Transverse colon (tissue), 4 donors: ENCODE results near the gene CD1E. TPM values are rescaled to one million over a fixed set of nuclear protein-coding genes. Genes with fewer than 3 reads are reported as not detected.

Experiments
- DNase-seq: peaks from one replicate; pipeline ENCODE4 v3.0.0-alpha.2; 2019
- H3K27ac ChIP-seq, 4 donors: fragments of 200-600 bp; sonication (generic); 2 replicates each; pipeline ENCODE4 v1.5.1; 2016 to 2018; ENCODE audit warnings: inconsistent platforms in 4 of 4
- H3K27me3 ChIP-seq: fragments of 200-600 bp; sonication (generic); 2 replicates; pipeline ENCODE4 v1.5.1; 2017; ENCODE audit warnings: inconsistent platforms
- H3K36me3 ChIP-seq, 4 donors: fragments of 200-600 bp; sonication (generic); 2 replicates each; pipeline ENCODE4 v1.5.1; 2017 to 2019; ENCODE audit warnings: inconsistent platforms in 4 of 4
- H3K4me1 ChIP-seq, 4 donors: fragments of 200-600 bp; sonication (generic); 2 replicates each; pipeline ENCODE4 v1.5.1; 2017 to 2020; ENCODE audit warnings: inconsistent platforms in 4 of 4
- H3K4me3 ChIP-seq, 4 donors: fragments of 200-600 bp; sonication (generic); 1 replicate in 1 of 4; 2 replicates in 3 of 4; pipeline versions ENCODE4 v1.5.1 to v1.6.1; 2017 to 2019; ENCODE audit warnings: inconsistent platforms in 4 of 4
- H3K9me3 ChIP-seq, 2 donors: fragments of 200-600 bp; sonication (generic); 2 replicates each; pipeline ENCODE4 v1.5.1; 2017 to 2019; ENCODE audit warnings: inconsistent platforms in 2 of 2
- CTCF ChIP-seq, 5 experiments: fragments of 200-600 bp in 3 of 5; fragments of 450-650 bp in 2 of 5; sonication (generic) in 3 of 5; IDR thresholded peaks; 1 replicate in 2 of 5; 2 replicates in 3 of 5; pipeline ENCODE4 v1.5.1; 2016 to 2017; ENCODE audit warnings: antibody characterized with exemption in 5 of 5, inconsistent platforms in 3 of 5, mild to moderate bottlenecking in 2 of 5, moderate library complexity in 1 of 5
- EP300 ChIP-seq: sonication (generic); formaldehyde crosslinking; IDR thresholded peaks from one replicate; pipeline ENCODE4 v1.6.1; 2017; ENCODE audit warnings: antibody characterized with exemption, low read depth
- POLR2A ChIP-seq: fragments of 450-650 bp; IDR thresholded peaks from one replicate; pipeline ENCODE4 v1.6.1; 2016; ENCODE audit warnings: antibody characterized with exemption, mild to moderate bottlenecking, moderate library complexity
- POLR2AphosphoS5 ChIP-seq, 3 donors: sonication (generic); formaldehyde crosslinking; IDR thresholded peaks; one replicate each; pipeline ENCODE4 v1.6.1; 2016; ENCODE audit warnings: antibody characterized with exemption in 3 of 3
- WGBS, 2 donors: methylation state at CpG; one replicate each; pipeline ENCODE4 v1.1.5; 2018; ENCODE audit warnings: low coverage in 1 of 2; 5-methylcytosine and 5-hydroxymethylcytosine counted together
- in situ Hi-C, 4 donors: fragments of 200-750 bp; cut with MboI; loops; one replicate each; pipeline versions ENCODE4 v1.15.0 to v1.15.1; 2017; ENCODE audit warnings: low sequenced_read_pairs in 3 of 4, low pct_ligation_motif_present in 1 of 4, low pct_unique_long_range_greater_than_20kb in 1 of 4
- intact Hi-C: fragments of 100-400 bp; cut with DNase I; formaldehyde crosslinking; loops from one replicate; pipeline ENCODE4 v1.15.1; 2023; ENCODE audit warnings: low total_unique reads
- total RNA-seq, 4 donors: library from RNA; depleted of rRNA; stranded (reverse); fragments of >200 nt; gene quantifications; one replicate each; pipeline ENCODE4 v1.1.0, GENCODE V29; 2016

Gene CD1E
- total RNA-seq: not detected

- intact Hi-C loops: no loop called here
- no peak for TF ChIP-seq POLR2AphosphoS5 (IDR thresholded peaks at IDR 0.05)
- no peak for TF ChIP-seq CTCF (IDR thresholded peaks at IDR 0.05)
- TF ChIP-seq POLR2A: no peak
- TF ChIP-seq EP300: no peak
- 14 to 45% methylated on average over 4 to 6 of the region's 6 CpGs for WGBS, 2 donors
- Histone ChIP-seq H3K4me1 (no peaks in the 10 kb centered on the region), H3K27me3 (no peaks in the 10 kb centered on the region), H3K27ac (no peak within 1 kb of the TSS), H3K36me3 (no peaks in the 10 kb centered on the region), H3K9me3 (no peaks in the 10 kb centered on the region), H3K4me3 (no peak within 1 kb of the TSS)
- no peak for DNase-seq
- in situ Hi-C loops: no loop called here
Measured at GRCh38 chr1:158353303-158354075, at the start of gene CD1E. CD1E (plus strand) TSS chr1:158353894; CDS start chr1:158353989, 95 bp downstream.

GRCh38 chr1:158310623-158311022 lies 43.1 kb upstream of the CD1E start:
- TF ChIP-seq POLR2A (no peak), CTCF (IDR thresholded peaks at IDR 0.05) (no peak), EP300 (no peak), POLR2AphosphoS5 (IDR thresholded peaks at IDR 0.05) (no peak)
- H3K27ac ChIP-seq: no peak overlapping the region
- 78 to 83% methylated on average over 1 of the region's 1 CpG for WGBS, 2 donors
- no peaks in the 10 kb centered on the region for H3K36me3 ChIP-seq
- no peak overlapping the region for H3K4me3 ChIP-seq
- intact Hi-C loops (no loop called here), in situ Hi-C loops (no loop called here)
- no peaks in the 10 kb centered on the region for H3K27me3 ChIP-seq
- no peak for DNase-seq
- H3K9me3 ChIP-seq: peaks cover 6 to 10% of the 10 kb centered on the region in 2 donors
- no peaks in the 10 kb centered on the region for H3K4me1 ChIP-seq

GRCh38 chr1:158311066-158311465 lies 42.6 kb upstream of the CD1E start:
- intact Hi-C loops (no loop called here), in situ Hi-C loops (no loop called here)
- Histone ChIP-seq H3K36me3 (no peaks in the 10 kb centered on the region), H3K9me3 (peaks cover 6 to 10% of the 10 kb centered on the region in 2 donors), H3K27ac (no peak overlapping the region), H3K4me3 (no peak overlapping the region), H3K4me1 (no peaks in the 10 kb centered on the region), H3K27me3 (no peaks in the 10 kb centered on the region)
- WGBS, 2 donors: 66 to 77% methylated on average over 2 of the region's 2 CpGs
- no peak for DNase-seq
- no peak for TF ChIP-seq POLR2AphosphoS5 (IDR thresholded peaks at IDR 0.05)
- TF ChIP-seq CTCF (IDR thresholded peaks at IDR 0.05): no peak
- no peak for TF ChIP-seq POLR2A
- TF ChIP-seq EP300: no peak

GRCh38 chr1:158323866-158324265 lies 29.8 kb upstream of the CD1E start:
- Histone ChIP-seq H3K27ac (no peak overlapping the region), H3K27me3 (no peaks in the 10 kb centered on the region), H3K4me3 (no peak overlapping the region), H3K4me1 (no peaks in the 10 kb centered on the region), H3K36me3 (no peaks in the 10 kb centered on the region), H3K9me3 (no peaks in the 10 kb centered on the region)
- no peak for TF ChIP-seq CTCF (IDR thresholded peaks at IDR 0.05)
- no peak for TF ChIP-seq EP300
- no peak for TF ChIP-seq POLR2A
- TF ChIP-seq POLR2AphosphoS5 (IDR thresholded peaks at IDR 0.05): no peak
- in situ Hi-C loops: no loop called here
- WGBS, 2 donors: 61% methylated on average over 1 of the region's 1 CpG; no CpG with 5 or more reads in 1 of the 2 donors
- intact Hi-C loops: no loop called here
- DNase-seq: no peak
